ENCODE results near the gene PLEKHG7.

PLEKHG7 gene

DNA sequence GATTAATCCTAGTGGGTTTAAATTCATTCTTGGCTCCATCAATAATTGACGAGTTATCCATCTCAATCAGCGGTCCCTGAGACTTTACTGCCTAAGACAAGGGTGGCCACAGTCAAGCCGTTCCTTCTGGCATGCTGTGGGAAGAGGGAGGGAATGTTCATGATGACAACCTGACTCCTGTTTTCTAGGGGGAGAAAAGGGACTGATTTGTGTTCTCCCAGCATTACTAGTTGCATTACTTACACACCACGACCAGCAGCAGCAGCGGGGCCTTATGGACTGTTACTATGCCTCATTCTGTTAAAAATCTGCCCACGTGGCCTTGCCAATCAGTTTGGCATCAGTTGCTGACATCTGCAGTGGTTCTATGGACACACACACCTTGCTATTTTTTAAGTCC lies 29.9 kb downstream of the PLEKHG7 start:
- in situ Hi-C loops (cut with HindIII; ENCODE audit: low sequenced_read_pairs): no loop called here
- H3K4me3 ChIP-seq (ENCODE audit: low read depth, low read length): no peak overlapping the region
- DNase-seq (ENCODE audit: low read depth, low spot score): no peak
- TF ChIP-seq, protein P1, sequence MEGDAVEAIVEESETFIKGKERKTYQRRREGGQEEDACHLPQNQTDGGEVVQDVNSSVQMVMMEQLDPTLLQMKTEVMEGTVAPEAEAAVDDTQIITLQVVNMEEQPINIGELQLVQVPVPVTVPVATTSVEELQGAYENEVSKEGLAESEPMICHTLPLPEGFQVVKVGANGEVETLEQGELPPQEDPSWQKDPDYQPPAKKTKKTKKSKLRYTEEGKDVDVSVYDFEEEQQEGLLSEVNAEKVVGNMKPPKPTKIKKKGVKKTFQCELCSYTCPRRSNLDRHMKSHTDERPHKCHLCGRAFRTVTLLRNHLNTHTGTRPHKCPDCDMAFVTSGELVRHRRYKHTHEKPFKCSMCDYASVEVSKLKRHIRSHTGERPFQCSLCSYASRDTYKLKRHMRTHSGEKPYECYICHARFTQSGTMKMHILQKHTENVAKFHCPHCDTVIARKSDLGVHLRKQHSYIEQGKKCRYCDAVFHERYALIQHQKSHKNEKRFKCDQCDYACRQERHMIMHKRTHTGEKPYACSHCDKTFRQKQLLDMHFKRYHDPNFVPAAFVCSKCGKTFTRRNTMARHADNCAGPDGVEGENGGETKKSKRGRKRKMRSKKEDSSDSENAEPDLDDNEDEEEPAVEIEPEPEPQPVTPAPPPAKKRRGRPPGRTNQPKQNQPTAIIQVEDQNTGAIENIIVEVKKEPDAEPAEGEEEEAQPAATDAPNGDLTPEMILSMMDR (IDR thresholded peaks at IDR 0.05; ENCODE audit: low read depth, low read length): no peak

GRCh38 chr12:92733181-92733580 lies 30.4 kb downstream of the PLEKHG7 start:
- no peak for DNase-seq (ENCODE audit: low read depth, low spot score)
- TF ChIP-seq, protein P1 (IDR thresholded peaks at IDR 0.05; ENCODE audit: low read depth, low read length): no peak
- no peak overlapping the region for H3K4me3 ChIP-seq (ENCODE audit: low read depth, low read length)
- in situ Hi-C loops (cut with HindIII; ENCODE audit: low sequenced_read_pairs): no loop called here

DNA sequence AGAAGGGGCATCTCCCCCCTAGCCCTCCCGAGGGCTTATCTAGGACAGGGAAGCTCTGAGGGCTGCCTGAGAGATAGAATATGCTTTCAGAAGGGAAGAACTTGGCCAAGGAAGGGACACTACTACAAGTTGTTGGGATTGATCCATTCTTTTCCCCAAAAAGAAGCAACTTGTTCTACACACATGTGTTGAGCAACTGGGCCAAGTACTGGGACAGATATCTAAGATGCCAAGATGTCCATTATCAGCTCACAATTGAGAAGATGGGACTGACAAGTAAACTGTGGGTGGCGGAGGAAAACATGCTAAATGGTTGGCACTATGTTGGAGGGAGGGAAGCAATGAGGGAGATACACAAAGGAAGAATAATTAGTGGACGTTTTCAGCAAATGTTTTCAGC lies 30.9 kb downstream of the PLEKHG7 start:
- TF ChIP-seq, protein P1 (IDR thresholded peaks at IDR 0.05; ENCODE audit: low read depth, low read length): no peak
- DNase-seq (ENCODE audit: low read depth, low spot score): no peak
- no peak overlapping the region for H3K4me3 ChIP-seq (ENCODE audit: low read depth, low read length)
- in situ Hi-C loops (cut with HindIII; ENCODE audit: low sequenced_read_pairs): no loop called here

DNA sequence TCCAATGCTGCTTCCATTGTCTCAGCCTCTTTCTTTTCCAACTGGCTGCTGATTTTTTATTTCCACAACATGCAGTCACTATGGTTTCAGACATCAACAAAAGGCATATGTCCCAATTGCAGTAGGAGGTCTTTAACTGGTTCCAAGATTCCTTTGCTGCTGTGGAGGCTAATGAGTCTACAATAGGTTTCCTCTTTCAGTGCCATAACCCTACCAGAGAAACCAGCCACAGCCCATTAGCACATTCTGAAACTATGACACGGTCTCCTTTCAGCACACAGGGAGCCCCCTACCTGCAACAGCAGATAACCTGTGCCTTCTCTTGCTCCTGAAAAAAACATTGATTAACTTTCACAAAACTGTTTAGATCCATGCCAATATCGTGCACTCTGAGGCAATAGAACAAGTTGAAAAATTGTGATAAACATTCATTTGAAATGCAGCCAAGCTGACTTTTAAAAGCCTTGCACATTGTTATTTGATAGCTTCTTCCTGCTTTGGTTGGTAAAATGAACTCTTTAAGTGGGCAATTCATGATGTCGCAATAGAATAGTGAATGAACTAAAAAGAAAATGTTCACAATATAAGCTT lies 32.4 kb downstream of the PLEKHG7 start:
- H3K4me3 ChIP-seq (ENCODE audit: low read depth, low read length): no peak overlapping the region
- peak; percentile 97 for DNase-seq (ENCODE audit: low read depth, low spot score)
- TF ChIP-seq, protein P1 (IDR thresholded peaks at IDR 0.05; ENCODE audit: low read depth, low read length): peak; percentile 40
- in situ Hi-C loops (cut with HindIII; ENCODE audit: low sequenced_read_pairs): no loop called here

DNA sequence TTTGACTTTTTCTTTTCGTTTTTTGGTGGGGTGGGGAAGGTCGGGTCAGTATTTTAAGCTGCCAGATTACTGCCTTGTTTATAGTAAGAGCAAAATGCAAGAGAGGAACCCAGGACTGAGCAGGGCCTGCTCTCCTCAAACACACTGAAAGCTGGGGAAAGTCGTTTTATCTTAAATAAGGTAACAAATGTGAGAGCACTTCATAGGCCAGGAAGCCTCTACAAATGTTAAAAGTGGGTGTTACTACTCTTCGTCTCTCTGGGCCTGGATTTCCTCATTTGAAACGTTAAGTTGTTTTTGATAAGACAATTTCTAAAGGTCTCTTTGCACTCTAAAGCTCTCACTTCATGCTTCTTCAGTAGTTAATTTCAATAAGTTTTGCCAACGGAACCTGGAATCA lies 33.8 kb downstream of the PLEKHG7 start:
- in situ Hi-C loops (cut with HindIII; ENCODE audit: low sequenced_read_pairs): no loop called here
- H3K4me3 ChIP-seq (ENCODE audit: low read depth, low read length): no peak overlapping the region
- no peak for DNase-seq (ENCODE audit: low read depth, low spot score)
- TF ChIP-seq, protein P1 (IDR thresholded peaks at IDR 0.05; ENCODE audit: low read depth, low read length): no peak

- no peak for DNase-seq (ENCODE audit: low read depth, low spot score)
- H3K4me3 ChIP-seq (ENCODE audit: low read depth, low read length): no peak overlapping the region
- in situ Hi-C loops (cut with HindIII; ENCODE audit: low sequenced_read_pairs): no loop called here
- TF ChIP-seq, protein P1 (IDR thresholded peaks at IDR 0.05; ENCODE audit: low read depth, low read length): no peak
Measured at GRCh38 chr12:92737855-92738850, 35.4 kb downstream of the PLEKHG7 start.

All from astrocyte of the spinal cord (primary cell).